Stimulated activated CD4-positive, alpha-beta T cell treated with anti-CD3 and anti-CD28 coated beads, Interleukin-15, amount 100 ng/mL, for 1 hour (primary cell): ENCODE results near the gene PEDS1.
"Not testable (repeated sequence)": the region's sequence is repeated elsewhere in the genome, so short reads cannot be mapped to it uniquely, and the experiment has no call there.

Experiments
- DNase-seq, 2 donors: peaks; one replicate each; pipeline ENCODE4 v3.0.0-alpha.2; 2020; ENCODE audit warnings: low read depth in 1 of 2, low spot score in 1 of 2

Gene PEDS1

GRCh38 chr20:50115041-50115512 lies 38.4 kb downstream of the PEDS1 start:
- no peak for DNase-seq

GRCh38 chr20:50113420-50114224 lies 39.9 kb downstream of the PEDS1 start:
- DNase-seq: no peak

GRCh38 chr20:50112512-50113419 lies 40.8 kb downstream of the PEDS1 start, which contains the start of gene UBE2V1:
TSS of gene UBE2V1 (minus strand) at chr20:50113150. CDS start at chr20:50113128, 22 bp downstream.
- DNase-seq: peak; percentile 80 to 83

- no peak for DNase-seq
Measured at GRCh38 chr20:50111829-50112495, 41.6 kb downstream of the PEDS1 start.

GRCh38 chr20:50111120-50111828 lies 42.2 kb downstream of the PEDS1 start:
- no peak for DNase-seq

GRCh38 chr20:50110141-50111047 lies 43.1 kb downstream of the PEDS1 start:
- DNase-seq: no peak

- no peak for DNase-seq
Measured at GRCh38 chr20:50108556-50109235, 44.8 kb downstream of the PEDS1 start.

- no peak for DNase-seq
Measured at GRCh38 chr20:50107796-50108331, 45.7 kb downstream of the PEDS1 start.

GRCh38 chr20:50107086-50107660 lies 46.4 kb downstream of the PEDS1 start:
- no peak for DNase-seq

GRCh38 chr20:50106669-50107068 lies 46.9 kb downstream of the PEDS1 start:
- not testable (repeated sequence) for DNase-seq
